Neuronal stem cell (in vitro differentiated cells): ENCODE measurements around the gene LPP.
A peak's percentile ranks its signal among the peaks of the same experiment; 100 is the strongest.

ENCODE experiments used
- DNase-seq: peaks from one replicate; pipeline ENCODE4 v3.0.0-alpha.2; 2013; ENCODE audit warnings: low spot score
- H2AFZ ChIP-seq: one replicate; pipeline ENCODE4 v1.6.1; 2013; ENCODE audit warnings: mild to moderate bottlenecking, low read length, inconsistent platforms
- H2AK5ac ChIP-seq: 2 replicates; pipeline ENCODE4 v1.6.1; 2013; ENCODE audit warnings: low read depth, mild to moderate bottlenecking, inconsistent platforms, low read length, moderate library complexity, mixed read lengths
- H2BK120ac ChIP-seq: 2 replicates; pipeline ENCODE4 v1.6.1; 2013; ENCODE audit warnings: low read depth, mild to moderate bottlenecking, inconsistent platforms, low read length, moderate library complexity, mixed read lengths
- H2BK12ac ChIP-seq: one replicate; pipeline ENCODE4 v1.6.1; 2013; ENCODE audit warnings: low read length, inconsistent platforms
- H2BK15ac ChIP-seq: 2 replicates; pipeline ENCODE4 v1.6.1; 2013; ENCODE audit warnings: mild to moderate bottlenecking, low read length, inconsistent platforms, mixed read lengths
- H2BK5ac ChIP-seq: one replicate; pipeline ENCODE4 v1.6.1; 2013; ENCODE audit warnings: inconsistent platforms, mild to moderate bottlenecking, low read length, moderate library complexity
- H3K14ac ChIP-seq: one replicate; pipeline ENCODE4 v1.6.1; 2013; ENCODE audit warnings: low read length, inconsistent platforms
- H3K18ac ChIP-seq: 2 replicates; pipeline ENCODE4 v1.6.1; 2013; ENCODE audit warnings: low read length, inconsistent platforms
- H3K23ac ChIP-seq: 2 replicates; pipeline ENCODE4 v1.6.1; 2013; ENCODE audit warnings: low read depth, mild to moderate bottlenecking, mixed read lengths, low read length, inconsistent platforms; ENCODE audit not compliant: poor library complexity
- H3K27ac ChIP-seq: replicated peaks from 3 replicates; pipeline ENCODE4 v1.5.1; 2013; ENCODE audit warnings: low read length, inconsistent platforms
- H3K27me3 ChIP-seq, 3 experiments: 2 replicates each; pipeline ENCODE4 v1.6.1; 2013; ENCODE audit warnings: low read length in 3 of 3, mild to moderate bottlenecking in 2 of 3, inconsistent platforms in 1 of 3, low read depth in 1 of 3, mixed read lengths in 1 of 3, moderate library complexity in 1 of 3; ENCODE audit not compliant: control insufficient read depth in 3 of 3, insufficient read depth in 3 of 3
- H3K36me3 ChIP-seq, 2 donors: replicated peaks in 1 of 2; 2 replicates each; pipeline ENCODE4 v1.6.1; 2013; ENCODE audit warnings: low read length in 2 of 2; ENCODE audit not compliant: control insufficient read depth in 2 of 2, insufficient read depth in 2 of 2
- H3K4ac ChIP-seq: 2 replicates; pipeline ENCODE4 v1.6.1; 2013; ENCODE audit warnings: inconsistent platforms, mild to moderate bottlenecking, low read length, moderate library complexity
- H3K4me1 ChIP-seq, 2 donors: 1 replicate in 1 of 2; 2 replicates in 1 of 2; pipeline ENCODE4 v1.6.1; 2013; ENCODE audit warnings: low read length in 2 of 2, low read depth in 1 of 2; ENCODE audit not compliant: control insufficient read depth in 2 of 2, insufficient read depth in 1 of 2
- H3K4me2 ChIP-seq: one replicate; pipeline ENCODE4 v1.6.1; 2013; ENCODE audit warnings: mild to moderate bottlenecking, low read length, inconsistent platforms; ENCODE audit not compliant: insufficient read depth, poor library complexity, severe bottlenecking
- H3K4me3 ChIP-seq, 2 donors: 2 replicates each; pipeline ENCODE4 v1.5.1; 2013; ENCODE audit warnings: low read length in 2 of 2, mild to moderate bottlenecking in 2 of 2, inconsistent platforms in 1 of 2, moderate library complexity in 1 of 2
- H3K79me1 ChIP-seq: one replicate; pipeline ENCODE4 v1.6.1; 2013; ENCODE audit warnings: low read depth, mild to moderate bottlenecking, inconsistent platforms, low read length, moderate library complexity
- H3K9ac ChIP-seq: one replicate; pipeline ENCODE4 v1.6.1; 2013; ENCODE audit warnings: mild to moderate bottlenecking, low read depth, low read length, inconsistent platforms; ENCODE audit not compliant: poor library complexity
- H3K9me3 ChIP-seq, 2 donors: replicated peaks in 1 of 2; 2 replicates each; pipeline versions ENCODE3 to v1.6.1; 2013; ENCODE audit warnings: low read length in 2 of 2, mild to moderate bottlenecking in 2 of 2, inconsistent platforms in 1 of 2, low read depth in 1 of 2, mixed read lengths in 1 of 2, moderate library complexity in 1 of 2; ENCODE audit not compliant: control insufficient read depth in 2 of 2, insufficient read depth in 1 of 2
- H4K8ac ChIP-seq: one replicate; pipeline ENCODE4 v1.6.1; 2013; ENCODE audit warnings: low read depth, mild to moderate bottlenecking, inconsistent platforms, low read length, moderate library complexity
- H4K91ac ChIP-seq: one replicate; pipeline ENCODE4 v1.6.1; 2013; ENCODE audit warnings: low read length, low read depth, mild to moderate bottlenecking, inconsistent platforms; ENCODE audit not compliant: poor library complexity
- WGBS, 2 donors: extraction: QIAGEN DNeasy Blood & Tissue Kit; methylation state at CpG; one replicate each; pipeline ENCODE4 v1.1.7; 2013; ENCODE audit warnings: missing lambda C conversion rate in 2 of 2, mixed read lengths in 1 of 2; ENCODE audit not compliant: insufficient read length in 2 of 2, insufficient replicate concordance in 1 of 2; ENCODE audit errors: extremely low coverage in 2 of 2; 5-methylcytosine and 5-hydroxymethylcytosine counted together

LPP gene

DNA sequence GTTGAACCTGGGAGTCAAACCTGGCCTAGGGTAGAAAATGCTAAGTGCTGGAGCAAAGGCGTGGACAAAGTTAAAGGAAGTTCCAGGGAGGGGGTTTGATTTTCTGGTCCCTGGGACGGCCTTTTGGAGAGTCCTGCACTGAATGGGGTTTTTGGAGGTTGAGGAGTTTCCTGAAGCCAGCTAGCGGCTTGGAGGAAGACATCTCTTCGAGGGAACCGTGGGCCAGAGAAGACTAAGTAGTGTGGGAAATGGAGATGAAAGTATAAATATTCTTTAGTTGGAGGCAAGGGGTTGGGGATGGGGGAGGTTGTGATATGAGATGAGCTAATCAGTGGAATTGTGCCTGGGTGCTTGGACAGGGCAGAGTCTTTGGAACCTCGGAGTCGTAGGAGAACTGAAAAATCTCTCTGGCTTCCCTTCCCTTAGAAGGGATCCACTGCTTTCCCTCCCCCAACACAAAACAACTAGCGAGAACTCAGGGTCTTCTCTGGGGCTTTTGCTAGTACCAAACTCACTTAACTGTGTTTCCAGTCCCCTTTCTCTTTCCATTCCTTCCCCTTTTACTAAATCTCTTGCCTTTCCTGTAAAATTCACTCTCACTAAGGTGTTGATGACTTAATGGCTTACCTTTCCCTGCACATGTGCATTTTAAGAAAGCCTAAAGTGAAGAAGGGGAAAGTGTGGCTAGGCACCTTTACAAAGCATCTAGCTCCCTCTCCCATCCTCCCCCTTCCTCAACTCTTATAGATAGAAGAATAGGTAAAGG lies 1.0 kb downstream of the LPP start:
- Histone ChIP-seq H2BK12ac (no peak overlapping the region), H2BK120ac (no peak overlapping the region), H4K91ac (no peak overlapping the region), H2AK5ac (no peak overlapping the region), H3K9me3 (no peaks in the 10 kb centered on the region), H3K36me3 (peaks cover 0 to 8% of the 10 kb centered on the region in 2 donors), H3K27me3 (no peaks in the 10 kb centered on the region), H3K27ac (no peak overlapping the region), H3K18ac (peak overlapping the region; percentile 1), H2AFZ (peak overlapping the region; percentile 98), H2BK5ac (no peak overlapping the region), H3K23ac (no peak overlapping the region), H3K14ac (no peak overlapping the region), H3K4me3 (peak overlapping the region; percentile 54 to 94), H3K79me1 (peaks cover 2% of the 10 kb centered on the region), H3K4me2 (peak overlapping the region; percentile 90), H2BK15ac (no peak overlapping the region), H4K8ac (no peak overlapping the region), H3K4me1 (peaks cover 8 to 12% of the 10 kb centered on the region in 2 donors), H3K9ac (no peak overlapping the region), H3K4ac (no peak overlapping the region)
- no CpG with 5 or more reads among the region's 8 CpGs for WGBS, 2 donors
- no peak for DNase-seq

DNA sequence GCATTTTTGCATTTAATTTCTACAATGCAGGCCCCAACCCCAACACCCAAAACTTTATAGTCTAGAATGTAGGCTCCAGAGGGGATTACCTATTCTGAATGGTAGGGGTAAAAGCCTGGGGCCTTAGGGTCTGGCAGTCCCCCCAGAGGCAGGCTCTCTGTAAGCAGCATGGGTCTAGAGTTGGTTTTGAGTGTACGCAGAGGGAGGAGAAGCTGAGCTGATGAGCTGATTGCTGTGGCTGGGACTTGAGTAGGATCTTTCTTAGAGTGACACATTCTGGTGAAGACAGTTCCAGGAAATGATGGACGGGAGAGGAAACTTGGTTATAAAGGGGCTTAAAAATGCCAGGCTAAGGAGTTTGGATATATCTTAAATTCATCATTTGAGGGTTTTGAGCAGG lies 2.1 kb downstream of the LPP start:
- Histone ChIP-seq H3K36me3 (peaks cover 0 to 9% of the 10 kb centered on the region in 2 donors), H2AFZ (no peak overlapping the region), H2BK12ac (no peak overlapping the region), H3K9ac (no peak overlapping the region), H2BK5ac (no peak overlapping the region), H2BK120ac (no peak overlapping the region), H3K4me1 (peaks cover 8 to 12% of the 10 kb centered on the region in 2 donors), H3K4ac (no peak overlapping the region), H3K4me3 (no peak overlapping the region), H3K79me1 (peaks cover 2% of the 10 kb centered on the region), H3K14ac (no peak overlapping the region), H2AK5ac (no peak overlapping the region), H3K18ac (no peak overlapping the region), H3K27ac (no peak overlapping the region), H4K91ac (no peak overlapping the region), H2BK15ac (no peak overlapping the region), H3K23ac (no peak overlapping the region), H4K8ac (no peak overlapping the region), H3K27me3 (no peaks in the 10 kb centered on the region), H3K9me3 (no peaks in the 10 kb centered on the region), H3K4me2 (no peak overlapping the region)
- no peak for DNase-seq
- WGBS, 2 donors = no CpG with 5 or more reads among the region's 2 CpGs

DNA sequence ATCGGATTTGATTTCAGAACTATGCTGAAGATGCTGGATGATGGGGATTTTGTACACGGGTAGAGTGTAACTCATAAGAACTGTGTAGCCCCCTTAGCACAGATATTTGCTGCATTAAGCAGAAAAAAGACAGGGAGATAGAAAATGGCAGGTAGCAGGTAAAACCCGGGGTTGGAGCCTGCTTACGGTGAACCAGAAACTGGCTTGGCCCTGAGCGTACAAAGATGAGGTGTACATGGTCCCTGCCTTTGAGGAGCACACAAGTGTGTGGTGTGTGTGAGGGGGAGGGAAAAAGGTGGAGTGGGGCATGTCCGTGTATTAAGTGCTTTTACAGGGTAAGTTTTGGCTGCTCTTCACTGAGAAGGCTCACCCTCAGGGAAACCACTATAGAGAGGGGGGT lies 3.5 kb downstream of the LPP start:
- Histone ChIP-seq H2AK5ac (no peak overlapping the region), H3K23ac (no peak overlapping the region), H2BK15ac (no peak overlapping the region), H2BK12ac (no peak overlapping the region), H3K4me3 (no peak overlapping the region), H4K8ac (no peak overlapping the region), H3K79me1 (peaks cover 2% of the 10 kb centered on the region), H2AFZ (no peak overlapping the region), H4K91ac (no peak overlapping the region), H3K14ac (no peak overlapping the region), H2BK120ac (no peak overlapping the region), H3K4me1 (peaks cover 7 to 12% of the 10 kb centered on the region in 2 donors), H2BK5ac (no peak overlapping the region), H3K27me3 (no peaks in the 10 kb centered on the region), H3K36me3 (peaks cover 0 to 23% of the 10 kb centered on the region in 2 donors), H3K9me3 (no peaks in the 10 kb centered on the region), H3K4ac (no peak overlapping the region), H3K27ac (no peak overlapping the region), H3K9ac (no peak overlapping the region), H3K4me2 (no peak overlapping the region), H3K18ac (no peak overlapping the region)
- no CpG with 5 or more reads among the region's 6 CpGs for WGBS, 2 donors
- no peak for DNase-seq

DNA sequence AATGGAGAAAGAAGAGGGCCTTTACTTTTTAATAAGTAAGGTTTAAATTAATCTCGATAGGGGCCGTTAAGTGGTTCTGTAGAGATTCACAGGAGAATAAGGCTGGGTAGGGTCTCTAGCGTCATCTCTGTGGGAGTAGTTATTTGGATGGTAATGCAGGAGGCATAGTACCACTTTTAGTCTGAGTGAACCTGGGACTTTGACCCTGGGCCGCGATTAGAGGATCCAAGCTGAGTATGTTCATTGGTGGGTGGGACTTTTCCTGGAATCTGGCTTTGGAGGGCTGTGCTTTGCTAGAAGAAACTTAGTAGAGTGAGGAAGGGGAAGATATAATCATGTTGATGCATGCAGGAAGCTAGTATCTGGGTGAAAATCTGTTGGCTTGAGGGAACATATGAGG lies 4.0 kb downstream of the LPP start:
- Histone ChIP-seq H2BK120ac (no peak overlapping the region), H2BK12ac (no peak overlapping the region), H3K27me3 (no peaks in the 10 kb centered on the region), H3K9ac (no peak overlapping the region), H3K23ac (no peak overlapping the region), H2BK5ac (no peak overlapping the region), H3K79me1 (peaks cover 2% of the 10 kb centered on the region), H3K36me3 (peaks cover under 1 to 26% of the 10 kb centered on the region in 2 donors), H3K9me3 (no peaks in the 10 kb centered on the region), H3K27ac (no peak overlapping the region), H2BK15ac (no peak overlapping the region), H3K4me1 (peaks cover 4 to 11% of the 10 kb centered on the region in 2 donors), H4K91ac (no peak overlapping the region), H3K14ac (no peak overlapping the region), H3K4me2 (no peak overlapping the region), H2AK5ac (no peak overlapping the region), H3K4me3 (no peak overlapping the region), H3K18ac (no peak overlapping the region), H4K8ac (no peak overlapping the region), H3K4ac (no peak overlapping the region), H2AFZ (no peak overlapping the region)
- WGBS, 2 donors = no CpG with 5 or more reads among the region's 5 CpGs
- no peak for DNase-seq
